ENCODE measurements around the gene CFL1. TPM values are rescaled to one million over a fixed set of nuclear protein-coding genes. Genes with fewer than 3 reads are reported as not detected.

The CFL1 gene
- total and polyA plus RNA-seq, 2 of the 4 experiments (the other 2 are of a cell fraction), result 960 to 2,231 TPM

- in situ Hi-C loops (cut with MboI; ENCODE audit: low sequenced_read_pairs), result no loop called here
- TF ChIP-seq MAZ (IDR thresholded peaks at IDR 0.05; ENCODE audit: borderline replicate concordance, low read depth, low read length), result peak; percentile 86; the same call in 1 of the 2 replicates
- no peak for TF ChIP-seq RCOR1 (IDR thresholded peaks at IDR 0.05; ENCODE audit: insufficient replicate concordance, low read length)
- no peak for TF ChIP-seq RFX5 (IDR thresholded peaks at IDR 0.05; ENCODE audit: low read depth, low read length)
- TF ChIP-seq, protein P1, sequence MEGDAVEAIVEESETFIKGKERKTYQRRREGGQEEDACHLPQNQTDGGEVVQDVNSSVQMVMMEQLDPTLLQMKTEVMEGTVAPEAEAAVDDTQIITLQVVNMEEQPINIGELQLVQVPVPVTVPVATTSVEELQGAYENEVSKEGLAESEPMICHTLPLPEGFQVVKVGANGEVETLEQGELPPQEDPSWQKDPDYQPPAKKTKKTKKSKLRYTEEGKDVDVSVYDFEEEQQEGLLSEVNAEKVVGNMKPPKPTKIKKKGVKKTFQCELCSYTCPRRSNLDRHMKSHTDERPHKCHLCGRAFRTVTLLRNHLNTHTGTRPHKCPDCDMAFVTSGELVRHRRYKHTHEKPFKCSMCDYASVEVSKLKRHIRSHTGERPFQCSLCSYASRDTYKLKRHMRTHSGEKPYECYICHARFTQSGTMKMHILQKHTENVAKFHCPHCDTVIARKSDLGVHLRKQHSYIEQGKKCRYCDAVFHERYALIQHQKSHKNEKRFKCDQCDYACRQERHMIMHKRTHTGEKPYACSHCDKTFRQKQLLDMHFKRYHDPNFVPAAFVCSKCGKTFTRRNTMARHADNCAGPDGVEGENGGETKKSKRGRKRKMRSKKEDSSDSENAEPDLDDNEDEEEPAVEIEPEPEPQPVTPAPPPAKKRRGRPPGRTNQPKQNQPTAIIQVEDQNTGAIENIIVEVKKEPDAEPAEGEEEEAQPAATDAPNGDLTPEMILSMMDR (conservative IDR thresholded peaks at IDR 0.05; ENCODE audit: low read depth, low read length), result peak; percentile 25; the same call in 1 of the 2 replicates
- no peak for TF ChIP-seq RAD21 (IDR thresholded peaks at IDR 0.05; ENCODE audit: low read length)
- peak; percentile 80 for TF ChIP-seq FOS (IDR thresholded peaks at IDR 0.05; ENCODE audit: low read depth, low read length)
- TF ChIP-seq CEBPB (IDR thresholded peaks at IDR 0.05; ENCODE audit: low read depth, low read length), result no peak
- TF ChIP-seq MAFK (IDR thresholded peaks at IDR 0.05; ENCODE audit: low read depth, low read length), result peak; percentile 49; the same call in 1 of the 2 replicates
- TF ChIP-seq CHD1 (IDR thresholded peaks at IDR 0.05; ENCODE audit: low read depth, low read length), result no peak; the same call in none of the 2 replicates
- no peak for TF ChIP-seq SMC3 (IDR thresholded peaks at IDR 0.05; ENCODE audit: low read depth, low read length)
- TF ChIP-seq USF2 (IDR thresholded peaks at IDR 0.05; ENCODE audit: low read depth, low read length), result peak; percentile 62
- TF ChIP-seq NFE2L2 (IDR thresholded peaks at IDR 0.05; ENCODE audit: low read depth, low read length), result peak; percentile 97
- peak; percentile 94; the same call in 1 of the 2 replicates for TF ChIP-seq MXI1 (IDR thresholded peaks at IDR 0.05; ENCODE audit: borderline replicate concordance, low read depth, low read length)
- TF ChIP-seq POLR2A (IDR thresholded peaks at IDR 0.05; ENCODE audit: low read depth, low read length), result peak; percentile 77
These were observed 41.6 kb upstream of the CFL1 start for GRCh38 chr11:65899356-65900124.

More at GRCh38 chr11:65899356-65900124, 41.6 kb upstream of the CFL1 start:
- H3K56ac ChIP-seq (ENCODE audit: extremely low read depth, insufficient read depth, low read length), result peak overlapping the region; percentile 99
- H3K27me3 ChIP-seq (ENCODE audit: control insufficient read depth, insufficient read depth, low read length), result no peaks in the 10 kb centered on the region
- CTCF ChIA-PET, result interaction anchor here (0.6 to 1.5 kb wide), 3 partner anchors 11 to 256 kb away, joined by 3 to 5 read pairs (median 4); partner anchors contain the start of gene FIBP
- H3K9ac ChIP-seq (ENCODE audit: low read depth, low read length), result peak overlapping the region; percentile 99
- H4K91ac ChIP-seq (ENCODE audit: insufficient read depth, low read depth, low read length), result peak overlapping the region; percentile 97
- peak overlapping the region; percentile 98 for H2BK5ac ChIP-seq (ENCODE audit: low read depth, low read length, poor library complexity, severe bottlenecking)
- peak overlapping the region; percentile 99 for H3K4ac ChIP-seq (ENCODE audit: low read depth, low read length)
- peaks cover 28 to 42% of the 10 kb centered on the region in 2 experiments for H3K79me1 ChIP-seq (ENCODE audit: low read depth in 1 of 2, low read length in 2 of 2)
- dilution Hi-C loops (cut with HindIII; ENCODE audit: low sequenced_read_pairs, unreplicated experiment) (no loop called here), intact Hi-C loops (cut with micrococcal nuclease) (loop anchor here (2.0 kb wide), 1 partner anchor 15 kb away; no protein-coding TSS in a partner anchor)
- H2AK9ac ChIP-seq (replicated peaks; ENCODE audit: low read depth, low read length, poor library complexity), result peak overlapping the region; percentile 99
- H3K4me2 ChIP-seq (ENCODE audit: low read depth, low read length), result peak overlapping the region; percentile 78
- WGBS, 2 experiments (ENCODE audit: extremely low coverage in 2 of 2, insufficient read length in 1 of 2), result 0% methylated on average over 29 of the region's 78 CpGs; no CpG with 5 or more reads in 1 of the 2 experiments
- no peaks in the 10 kb centered on the region for H3K9me3 ChIP-seq (ENCODE audit: control insufficient read depth, insufficient read depth, low read length)
- peak overlapping the region; percentile 100 for H3K23ac ChIP-seq (ENCODE audit: low read depth, low read length)
- H2BK20ac ChIP-seq (ENCODE audit: low read depth, low read length), result peak overlapping the region; percentile 58
- peak overlapping the region; percentile 72 for H2AFZ ChIP-seq (replicated peaks; ENCODE audit: low read length, poor library complexity)
- ATAC-seq (ENCODE audit: low read depth) (peak; percentile 37), DNase-seq (peak; percentile 81)
- H3K14ac ChIP-seq (replicated peaks; ENCODE audit: low read depth, low read length), result peak overlapping the region; percentile 100
- H3K36me3 ChIP-seq (ENCODE audit: control insufficient read depth, insufficient read depth, low read length), result peaks cover 21% of the 10 kb centered on the region
- H2AK5ac ChIP-seq (ENCODE audit: low read depth, low read length), result peak overlapping the region; percentile 99
- H3K4me3 ChIP-seq (ENCODE audit: insufficient read depth, low read depth, low read length), result peak overlapping the region; percentile 98
- peak overlapping the region; percentile 88 to 93 for H4K8ac ChIP-seq (ENCODE audit: low read depth in 2 of 2, low read length in 2 of 2)
- H4K20me1 ChIP-seq (ENCODE audit: insufficient read depth, low read length), result peaks cover 51% of the 10 kb centered on the region
- H3K9me1 ChIP-seq (ENCODE audit: insufficient read depth, low read length), result peaks cover 23% of the 10 kb centered on the region
- H3K27ac ChIP-seq (ENCODE audit: insufficient read depth, low read length), result peak overlapping the region; percentile 100
- H2BK15ac ChIP-seq (ENCODE audit: low read depth, low read length), result peak overlapping the region; percentile 60; the same call in 1 of the 3 replicates
- peaks cover 38% of the 10 kb centered on the region for H3K4me1 ChIP-seq (ENCODE audit: control insufficient read depth, insufficient read depth, low read length)
- peak overlapping the region; percentile 96 for H3K18ac ChIP-seq (ENCODE audit: low read depth, low read length)
- no TSS peak for BruUV-seq (replicated peaks)
- H2BK120ac ChIP-seq (ENCODE audit: low read depth, low read length), result peak overlapping the region; percentile 90
- POLR2A ChIA-PET (ENCODE audit: unreplicated experiment), result interaction anchor here (0.7 to 2.9 kb wide), 5 partner anchors 9 to 16 kb away, joined by 3 to 17 read pairs (median 7); partner anchors contain the start of genes CCDC85B and FIBP
- H4K5ac ChIP-seq (ENCODE audit: low read depth, low read length), result peak overlapping the region; percentile 82
